Heart right ventricle (tissue), 16 donors: ENCODE data around the gene AQP12B. TPM values are rescaled to one million over a fixed set of nuclear protein-coding genes. Genes with fewer than 3 reads are reported as not detected.

Source experiments
- ATAC-seq, 8 donors: fragments of 200-7000 bp; cut with Tn5 transposase; one replicate each; pipeline ENCODE4 v1.9.1; 2020; ENCODE audit warnings: mild to moderate bottlenecking in 8 of 8, moderate library complexity in 8 of 8, moderate number of reproducible peaks in 1 of 8
- DNase-seq, 2 donors: peaks; one replicate each; pipeline ENCODE4 v3.0.0-alpha.2; 2020
- H3K27ac ChIP-seq, 10 donors: fragments of 200-600 bp; sonication (generic) in 2 of 10; one replicate each; pipeline versions ENCODE4 v1.5.0 to v1.8.0; 2020 to 2022; ENCODE audit warnings: mild to moderate bottlenecking in 3 of 10
- H3K27me3 ChIP-seq, 7 donors: fragments of 200-600 bp; one replicate each; pipeline ENCODE4 v1.8.0; 2021 to 2022; ENCODE audit warnings: mild to moderate bottlenecking in 2 of 7
- H3K36me3 ChIP-seq, 9 donors: fragments of 200-600 bp; sonication (generic) in 1 of 9; one replicate each; pipeline versions ENCODE4 v1.5.0 to v1.8.0; 2020 to 2022; ENCODE audit warnings: mild to moderate bottlenecking in 2 of 9
- H3K4me1 ChIP-seq, 9 donors: fragments of 200-600 bp; sonication (generic) in 1 of 9; one replicate each; pipeline versions ENCODE4 v1.5.0 to v1.8.0; 2020 to 2022; ENCODE audit warnings: mild to moderate bottlenecking in 4 of 9
- H3K4me3 ChIP-seq, 10 donors: fragments of 200-600 bp; sonication (generic) in 2 of 10; one replicate each; pipeline versions ENCODE4 v1.5.0 to v1.8.0; 2020 to 2022; ENCODE audit warnings: mild to moderate bottlenecking in 7 of 10, moderate library complexity in 2 of 10
- H3K9me3 ChIP-seq, 11 donors: fragments of 200-600 bp in 10 of 11; sonication (generic) in 2 of 11; one replicate each; pipeline versions ENCODE4 v1.5.0 to v1.8.0; 2013 to 2022; ENCODE audit warnings: mild to moderate bottlenecking in 2 of 11, control low read depth in 1 of 11, moderate library complexity in 1 of 11
- WGBS, 2 donors: extraction: QIAGEN DNeasy Blood & Tissue Kit; methylation state at CpG; one replicate each; pipeline ENCODE4 v1.1.7; 2013; ENCODE audit warnings: inconsistent platforms in 1 of 2; 5-methylcytosine and 5-hydroxymethylcytosine counted together
- intact Hi-C, 10 donors: fragments of 100-400 bp; cut with DNase I; formaldehyde crosslinking; loops; one replicate each; pipeline versions ENCODE4 v1.11.1 to v1.14.2; 2022
- polyA plus RNA-seq, 2 donors: library from polyadenylated mRNA; stranded (reverse); fragments of 200-250 nt; gene quantifications; one replicate each; pipeline ENCODE4 v1.2.3, GENCODE V29; 2013
- total RNA-seq, 10 donors: library from RNA; stranded (reverse); fragmentation: NEBNext Ultra II Directional in 3 of 10; extraction: Animal tissue kit (Norgen Biotek cat#: 25700) in 3 of 10; gene quantifications; one replicate each; pipeline versions ENCODE4 v1.2.1 to v1.2.4, GENCODE V29; 2021 to 2023
- TF ChIP-seq, protein P1 (sequence below), 9 donors: fragments of 200-600 bp; sonication (generic) in 2 of 9; IDR thresholded peaks; one replicate each; pipeline versions ENCODE4 v1.5.0 to v1.8.0; 2021 to 2022; ENCODE audit warnings: antibody characterized with exemption in 9 of 9, mild to moderate bottlenecking in 5 of 9, moderate library complexity in 1 of 9
- donor health status: Arrhythmogenic right ventricular cardiomyopathy.
- donor health status: ischemic (EF 13 %, LVEDD 7.1; RV severe dilation, severe dysfunction).
- donor health status: healthy with polysubstance abuse.
- donor health status: DM: no; HTN: yes; CAD: no.
- donor health status: DM: no; HTN: no; CAD: no.
- donor health status: ischemic (EF 25% LVEDD 6.9; RV normal size, moderate dysfunction).
- donor health status: ischemic (EF 25% LVEDD 5.7; RV mildly dilated, moderate dysfunction).
- donor health status: healthy.
- donor health status: DM: yes; HTN: yes; CAD: no.
- donor health status: Ischemic cardiomyopathy.
- donor health status: ischemic (EF 35%, LVEDD 5.7; RV mildly dilated, moderate dysfunction).
- donor health status: nonischemic (EF 11% LVEDD 7.7; RV severe dilation, severe dysfunction).
- donor health status: DM: yes; HTN: yes; CAD: no.
- donor health status: PGD.
- donor health status: ischemic (EF 29% LVEDD 5.4; RV normal size, mild dysfunction).
- donor health status: nonischemic (EF 23%, LVEDD 6.1; RV moderate dilation, normal function).

AQP12B gene
- total and polyA plus RNA-seq, 12 donors, result 0.03 TPM; not detected in 11

DNA sequence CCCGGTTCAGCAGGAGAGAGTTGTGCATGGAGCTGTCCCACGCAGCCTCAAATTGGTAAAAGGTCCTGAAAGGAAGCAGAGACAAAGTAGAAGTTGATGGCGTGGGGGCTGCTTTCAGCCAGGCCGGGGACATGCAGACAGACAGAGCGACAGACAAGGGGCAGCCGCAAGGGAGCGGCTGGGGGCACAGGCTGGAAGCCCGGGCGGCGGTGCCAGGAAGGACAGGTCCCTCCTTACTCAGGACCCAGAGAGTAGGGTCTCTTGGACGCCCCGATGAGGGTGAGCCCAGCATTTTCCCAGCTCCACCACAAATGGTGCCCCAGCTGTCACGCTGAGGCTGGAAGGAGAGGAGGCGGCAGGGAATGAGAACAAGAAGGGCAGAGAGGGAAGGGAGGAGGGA lies 44.2 kb upstream of the AQP12B start:
- peaks cover 0 to 34% (median 16%) of the 10 kb centered on the region in 7 donors for H3K27me3 ChIP-seq

DNA sequence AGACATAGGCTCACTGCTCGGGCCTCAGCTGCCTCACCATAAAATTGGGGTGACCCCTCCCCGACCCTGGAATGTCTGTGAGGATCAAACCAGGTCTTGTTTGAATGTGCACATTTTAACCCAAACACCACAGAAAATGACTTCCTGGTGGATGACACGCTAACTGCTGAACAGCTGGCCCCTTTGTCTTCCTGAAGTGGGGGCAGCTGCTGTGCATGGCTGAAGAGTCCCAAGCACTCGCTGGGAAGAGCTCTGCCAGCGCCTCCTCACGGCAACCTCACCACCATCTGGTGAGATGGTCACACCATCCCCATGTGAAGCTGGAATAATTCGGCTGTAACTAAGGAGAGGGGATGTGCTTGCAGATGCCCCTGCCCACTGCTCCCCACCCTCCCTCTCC lies 43.0 kb upstream of the AQP12B start:
- intact Hi-C loops, result no loop called here
- Histone ChIP-seq H3K4me3 (no peak overlapping the region), H3K4me1 (no peaks in the 10 kb centered on the region), H3K9me3 (no peaks in the 10 kb centered on the region), H3K36me3 (no peaks in the 10 kb centered on the region), H3K27me3 (peaks cover 0 to 31% (median 14%) of the 10 kb centered on the region in 7 donors), H3K27ac (no peak overlapping the region)
- TF ChIP-seq, protein P1, sequence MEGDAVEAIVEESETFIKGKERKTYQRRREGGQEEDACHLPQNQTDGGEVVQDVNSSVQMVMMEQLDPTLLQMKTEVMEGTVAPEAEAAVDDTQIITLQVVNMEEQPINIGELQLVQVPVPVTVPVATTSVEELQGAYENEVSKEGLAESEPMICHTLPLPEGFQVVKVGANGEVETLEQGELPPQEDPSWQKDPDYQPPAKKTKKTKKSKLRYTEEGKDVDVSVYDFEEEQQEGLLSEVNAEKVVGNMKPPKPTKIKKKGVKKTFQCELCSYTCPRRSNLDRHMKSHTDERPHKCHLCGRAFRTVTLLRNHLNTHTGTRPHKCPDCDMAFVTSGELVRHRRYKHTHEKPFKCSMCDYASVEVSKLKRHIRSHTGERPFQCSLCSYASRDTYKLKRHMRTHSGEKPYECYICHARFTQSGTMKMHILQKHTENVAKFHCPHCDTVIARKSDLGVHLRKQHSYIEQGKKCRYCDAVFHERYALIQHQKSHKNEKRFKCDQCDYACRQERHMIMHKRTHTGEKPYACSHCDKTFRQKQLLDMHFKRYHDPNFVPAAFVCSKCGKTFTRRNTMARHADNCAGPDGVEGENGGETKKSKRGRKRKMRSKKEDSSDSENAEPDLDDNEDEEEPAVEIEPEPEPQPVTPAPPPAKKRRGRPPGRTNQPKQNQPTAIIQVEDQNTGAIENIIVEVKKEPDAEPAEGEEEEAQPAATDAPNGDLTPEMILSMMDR (IDR thresholded peaks at IDR 0.05), result no peak
- no peak for DNase-seq
- 75% methylated on average over 7 of the region's 7 CpGs for WGBS, 2 donors
- ATAC-seq, result no peak

More for the DNA sequence above, 44.2 kb upstream of the AQP12B start:
- 85 to 88% methylated on average over 14 of the region's 14 CpGs for WGBS, 2 donors
- Histone ChIP-seq H3K36me3 (no peaks in the 10 kb centered on the region), H3K9me3 (no peaks in the 10 kb centered on the region), H3K27ac (no peak overlapping the region), H3K4me3 (no peak overlapping the region), H3K4me1 (no peaks in the 10 kb centered on the region)
- DNase-seq (no peak), ATAC-seq (no peak)
- intact Hi-C loops, result no loop called here
- TF ChIP-seq, protein P1 (IDR thresholded peaks at IDR 0.05), result no peak

DNA sequence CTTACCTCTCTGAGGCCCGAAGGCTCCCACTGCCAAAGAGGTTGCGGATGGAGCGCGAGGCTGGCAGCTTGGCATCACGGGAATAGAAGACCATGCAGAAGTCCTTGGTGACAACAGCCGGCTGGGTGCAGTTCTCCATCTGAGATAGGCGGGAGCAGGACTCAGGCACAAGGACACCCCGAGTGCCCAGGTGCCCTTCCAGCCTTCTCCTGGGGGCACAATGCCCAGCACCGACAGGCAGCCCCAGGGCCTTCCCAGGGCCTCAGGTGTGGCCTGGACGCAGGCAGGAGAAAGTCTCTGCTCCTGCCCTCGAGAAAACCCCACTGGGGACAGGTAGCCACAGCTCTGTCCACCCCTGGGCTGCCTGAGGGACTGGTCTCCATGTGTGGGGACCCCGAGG lies 42.6 kb upstream of the AQP12B start:
- 86% methylated on average over 12 of the region's 12 CpGs for WGBS, 2 donors
- ATAC-seq, result no peak

DNA sequence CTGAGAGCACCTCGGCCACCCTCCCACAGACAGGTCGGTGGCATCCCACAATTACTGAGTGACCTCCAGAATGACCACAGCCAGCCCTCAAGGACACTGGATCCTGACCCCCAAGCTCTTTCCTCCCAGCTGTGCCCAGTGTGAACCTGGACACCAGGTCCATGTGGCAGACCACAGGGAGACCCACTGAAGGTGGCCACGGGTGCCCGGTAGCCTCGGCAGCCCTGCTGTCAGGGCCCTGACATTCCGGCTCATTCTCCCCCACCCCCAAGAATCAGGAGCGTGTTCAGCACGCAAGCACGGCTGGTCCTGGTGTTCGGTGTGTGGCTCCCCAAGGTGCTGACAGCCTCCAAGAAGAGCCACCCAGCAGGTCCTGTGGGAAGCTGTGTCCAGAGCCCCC lies 41.7 kb upstream of the AQP12B start:
- Histone ChIP-seq H3K9me3 (no peaks in the 10 kb centered on the region), H3K36me3 (no peaks in the 10 kb centered on the region), H3K4me1 (no peaks in the 10 kb centered on the region), H3K4me3 (no peak overlapping the region), H3K27me3 (peaks cover 0 to 26% (median 2%) of the 10 kb centered on the region in 7 donors), H3K27ac (no peak overlapping the region)
- DNase-seq (no peak), ATAC-seq (no peak)
- 53 to 62% methylated on average over 10 of the region's 10 CpGs for WGBS, 2 donors
- TF ChIP-seq, protein P1 (IDR thresholded peaks at IDR 0.05), result no peak
- intact Hi-C loops, result no loop called here

More for the DNA sequence above, 42.6 kb upstream of the AQP12B start:
- Histone ChIP-seq H3K27me3 (peaks cover 0 to 27% (median 10%) of the 10 kb centered on the region in 7 donors), H3K4me1 (no peaks in the 10 kb centered on the region), H3K4me3 (no peak overlapping the region), H3K9me3 (no peaks in the 10 kb centered on the region), H3K36me3 (no peaks in the 10 kb centered on the region), H3K27ac (no peak overlapping the region)
- intact Hi-C loops, result no loop called here
- DNase-seq, result no peak
- TF ChIP-seq, protein P1 (IDR thresholded peaks at IDR 0.05), result no peak
